Cardiac muscle cell (in vitro differentiated cells and primary cell): ENCODE measurements around the gene MED25. TPM values are rescaled to one million over a fixed set of nuclear protein-coding genes. Genes with fewer than 3 reads are reported as not detected.

Source experiments
- DNase-seq, 2 donors: peaks; one replicate each; pipeline versions ENCODE4 v3.0.0 to v3.0.0-alpha.2; 2010 to 2017; ENCODE audit warnings: low read depth in 1 of 2, low spot score in 1 of 2
- H3K27ac ChIP-seq: fragments of 200-600 bp; sonication (generic); 2 replicates; pipeline ENCODE4 v1.5.1; 2016
- H3K27me3 ChIP-seq: fragments of 200-600 bp; sonication (generic); 2 replicates; pipeline ENCODE4 v1.6.0; 2016; ENCODE audit warnings: control low read depth
- H3K36me3 ChIP-seq: fragments of 200-600 bp; sonication (generic); 2 replicates; pipeline ENCODE4 v1.5.1; 2016; ENCODE audit warnings: control low read depth
- H3K4me1 ChIP-seq: fragments of 200-600 bp; sonication (generic); 2 replicates; pipeline ENCODE4 v1.8.1; 2017; ENCODE audit warnings: low read depth, mild to moderate bottlenecking, mixed run types
- H3K4me3 ChIP-seq: fragments of 200-600 bp; sonication (generic); 2 replicates; pipeline ENCODE4 v1.5.1; 2016; ENCODE audit warnings: mild to moderate bottlenecking
- H3K9me3 ChIP-seq: fragments of 200-600 bp; sonication (generic); 2 replicates; pipeline ENCODE4 v1.5.1; 2017; ENCODE audit warnings: low read depth, mild to moderate bottlenecking, control low read depth
- polyA plus RNA-seq: library from polyadenylated mRNA; unstranded; fragments of >200 nt; fragmentation: Nextera tagmentation; extraction: Ambion mirVana; gene quantifications from 2 replicates; pipeline ENCODE4 v1.2.1, GENCODE V29; 2016
- total RNA-seq: library from RNA; depleted of rRNA; stranded (reverse); fragments of >200 nt; gene quantifications from 2 replicates; pipeline ENCODE4 v1.2.3, GENCODE V29; 2016
- TF ChIP-seq, protein P1 (sequence below): IDR thresholded peaks from 2 replicates; pipeline ENCODE4 v1.5.1; 2012; ENCODE audit warnings: low read depth, mild to moderate bottlenecking, low read length

The MED25 gene
- total and polyA plus RNA-seq, 2 experiments from 2014 or later = 69.9 to 83.7 TPM

GRCh38 chr19:49781394-49781793 is 36.7 kb upstream of the MED25 start:
- H3K9me3 ChIP-seq = no peaks in the 10 kb centered on the region
- H3K27ac ChIP-seq = no peak overlapping the region
- peaks cover 11% of the 10 kb centered on the region for H3K36me3 ChIP-seq
- TF ChIP-seq, protein P1, sequence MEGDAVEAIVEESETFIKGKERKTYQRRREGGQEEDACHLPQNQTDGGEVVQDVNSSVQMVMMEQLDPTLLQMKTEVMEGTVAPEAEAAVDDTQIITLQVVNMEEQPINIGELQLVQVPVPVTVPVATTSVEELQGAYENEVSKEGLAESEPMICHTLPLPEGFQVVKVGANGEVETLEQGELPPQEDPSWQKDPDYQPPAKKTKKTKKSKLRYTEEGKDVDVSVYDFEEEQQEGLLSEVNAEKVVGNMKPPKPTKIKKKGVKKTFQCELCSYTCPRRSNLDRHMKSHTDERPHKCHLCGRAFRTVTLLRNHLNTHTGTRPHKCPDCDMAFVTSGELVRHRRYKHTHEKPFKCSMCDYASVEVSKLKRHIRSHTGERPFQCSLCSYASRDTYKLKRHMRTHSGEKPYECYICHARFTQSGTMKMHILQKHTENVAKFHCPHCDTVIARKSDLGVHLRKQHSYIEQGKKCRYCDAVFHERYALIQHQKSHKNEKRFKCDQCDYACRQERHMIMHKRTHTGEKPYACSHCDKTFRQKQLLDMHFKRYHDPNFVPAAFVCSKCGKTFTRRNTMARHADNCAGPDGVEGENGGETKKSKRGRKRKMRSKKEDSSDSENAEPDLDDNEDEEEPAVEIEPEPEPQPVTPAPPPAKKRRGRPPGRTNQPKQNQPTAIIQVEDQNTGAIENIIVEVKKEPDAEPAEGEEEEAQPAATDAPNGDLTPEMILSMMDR = no peak
- H3K27me3 ChIP-seq = no peaks in the 10 kb centered on the region
- no peaks in the 10 kb centered on the region for H3K4me1 ChIP-seq
- H3K4me3 ChIP-seq = no peak overlapping the region
- no peak for DNase-seq

DNA sequence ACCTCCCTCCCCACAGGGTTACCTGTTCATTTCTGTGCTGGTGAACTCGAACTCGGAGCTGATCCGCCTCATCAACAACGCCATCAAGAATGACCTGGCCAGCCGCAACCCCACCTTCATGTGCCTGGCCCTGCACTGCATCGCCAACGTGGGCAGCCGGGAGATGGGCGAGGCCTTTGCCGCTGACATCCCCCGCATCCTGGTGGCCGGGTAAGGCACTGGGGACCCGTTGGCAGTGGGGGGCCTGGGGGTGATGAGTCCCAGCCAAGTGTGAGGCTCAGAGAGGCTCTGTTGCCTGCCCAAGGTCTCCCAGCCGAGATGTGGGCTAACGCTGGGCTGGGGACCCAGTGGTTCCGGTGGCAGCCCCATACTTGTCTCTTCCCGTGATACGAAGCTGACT is 35.6 kb upstream of the MED25 start:
- Histone ChIP-seq H3K27me3 (no peaks in the 10 kb centered on the region), H3K9me3 (no peaks in the 10 kb centered on the region), H3K4me3 (no peak overlapping the region), H3K36me3 (peaks cover 11% of the 10 kb centered on the region), H3K27ac (no peak overlapping the region), H3K4me1 (no peaks in the 10 kb centered on the region)
- TF ChIP-seq, protein P1 = no peak
- no peak for DNase-seq

DNA sequence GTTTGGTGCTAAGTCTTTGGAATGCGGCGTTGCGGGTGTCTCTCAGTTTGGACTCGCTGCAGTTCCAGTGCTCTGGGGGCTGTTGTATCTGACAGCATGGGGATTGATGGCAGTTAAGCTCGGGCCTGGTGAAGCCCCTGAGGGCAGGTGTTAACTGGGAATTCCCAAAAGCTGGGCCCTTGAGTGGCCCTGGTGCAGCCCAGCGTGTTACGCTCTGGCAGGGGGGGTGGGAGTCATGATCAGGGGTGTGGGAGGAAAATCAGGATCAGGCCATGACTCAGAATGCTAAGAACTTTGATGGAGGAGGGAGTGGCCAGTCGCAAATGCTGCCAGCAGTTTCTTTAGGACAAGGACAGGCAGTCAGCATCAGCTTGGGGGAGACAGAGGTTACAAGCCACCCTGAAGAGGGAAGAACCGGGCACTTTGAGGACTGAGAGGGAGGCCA is 31.7 kb upstream of the MED25 start:
- H3K4me3 ChIP-seq = no peak overlapping the region
- TF ChIP-seq, protein P1 = no peak
- H3K27me3 ChIP-seq = no peaks in the 10 kb centered on the region
- H3K9me3 ChIP-seq = no peaks in the 10 kb centered on the region
- H3K4me1 ChIP-seq = no peaks in the 10 kb centered on the region
- DNase-seq = peak; percentile 20 to 23
- peaks cover 11% of the 10 kb centered on the region for H3K36me3 ChIP-seq
- H3K27ac ChIP-seq = peak overlapping the region; percentile 78

DNA sequence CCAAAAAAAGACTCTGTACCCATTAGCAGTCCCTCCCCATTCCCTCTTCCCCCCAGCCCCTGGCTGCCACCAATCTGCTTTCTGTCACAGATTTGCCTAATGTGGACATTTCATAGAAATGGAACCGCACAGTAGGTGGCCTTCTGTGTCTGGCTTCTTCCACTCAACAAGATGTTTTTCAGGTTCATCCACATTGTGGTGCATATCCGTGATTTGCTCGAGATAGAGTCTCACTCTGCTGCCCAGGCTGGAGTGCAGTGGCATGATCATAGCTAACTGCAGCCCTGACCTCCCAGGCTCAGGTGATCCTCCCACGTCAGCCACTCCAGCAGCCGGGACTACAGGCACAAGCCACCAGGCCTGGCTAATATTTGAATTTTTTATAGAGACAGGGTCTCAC is 30.3 kb upstream of the MED25 start:
- TF ChIP-seq, protein P1 = no peak
- no peak overlapping the region for H3K4me3 ChIP-seq
- H3K9me3 ChIP-seq = no peaks in the 10 kb centered on the region
- H3K27me3 ChIP-seq = no peaks in the 10 kb centered on the region
- H3K4me1 ChIP-seq = no peaks in the 10 kb centered on the region
- no peak for DNase-seq
- peaks cover 8% of the 10 kb centered on the region for H3K36me3 ChIP-seq
- H3K27ac ChIP-seq = no peak overlapping the region

- Histone ChIP-seq H3K4me1 (no peaks in the 10 kb centered on the region), H3K36me3 (peaks cover 5% of the 10 kb centered on the region), H3K4me3 (no peak overlapping the region), H3K27me3 (no peaks in the 10 kb centered on the region), H3K27ac (no peak overlapping the region), H3K9me3 (no peaks in the 10 kb centered on the region)
- TF ChIP-seq, protein P1 = no peak
- no peak for DNase-seq
Measured at GRCh38 chr19:49788857-49789256, 29.2 kb upstream of the MED25 start.

DNA sequence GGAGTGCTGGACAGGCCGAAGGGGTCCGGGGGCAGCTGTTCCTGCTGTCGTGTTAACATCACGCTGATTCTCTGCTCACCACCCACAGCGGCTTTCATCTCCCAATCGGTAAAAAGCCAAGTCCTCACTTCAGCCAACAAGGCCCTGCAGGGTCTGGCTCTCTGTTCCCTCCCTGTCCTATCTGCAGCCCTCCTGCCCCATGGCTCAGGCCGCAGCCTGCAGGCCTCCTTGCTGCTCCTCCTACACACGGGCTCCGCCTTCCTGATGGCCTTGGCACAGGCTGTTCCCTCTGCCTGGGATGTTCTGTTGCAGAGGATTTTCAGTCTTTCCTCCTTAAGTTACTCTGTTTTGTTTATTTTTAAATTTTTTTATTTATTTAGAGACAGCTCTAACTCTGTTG is 27.2 kb upstream of the MED25 start:
- TF ChIP-seq, protein P1 = no peak
- Histone ChIP-seq H3K36me3 (peaks cover 22% of the 10 kb centered on the region), H3K27me3 (no peaks in the 10 kb centered on the region), H3K4me1 (no peaks in the 10 kb centered on the region), H3K27ac (no peak overlapping the region), H3K9me3 (no peaks in the 10 kb centered on the region), H3K4me3 (no peak overlapping the region)
- DNase-seq = peak in 1 of 2 donors; percentile 84
